ENCODE results near the gene GPR42.
"Not testable (repeated sequence)": the region's sequence is repeated elsewhere in the genome, so short reads cannot be mapped to it uniquely, and the experiment has no call there.

The GPR42 gene

GRCh38 chr19:35363711-35364425, 7.0 kb upstream of the GPR42 start:
- no peak for DNase-seq (ENCODE audit: low read depth in 3 of 3)

DNA sequence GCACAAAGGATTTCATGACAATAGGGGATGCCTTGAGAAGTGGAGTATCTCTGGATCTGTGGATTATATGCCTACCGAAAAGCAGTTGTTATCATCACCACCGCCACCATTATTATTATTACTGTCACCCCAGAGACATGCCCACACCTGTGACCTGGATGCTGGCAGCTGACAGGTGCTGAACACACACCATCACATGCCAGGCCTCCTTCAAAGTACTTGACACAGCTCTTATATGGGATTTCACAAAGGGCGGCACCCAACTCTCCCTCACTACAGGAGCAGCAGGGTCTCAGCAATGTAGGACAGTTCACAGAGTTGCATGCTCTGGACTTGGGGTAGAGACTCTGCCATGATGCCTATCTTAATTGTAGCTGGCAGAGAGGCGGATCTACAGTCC, 5.6 kb upstream of the GPR42 start:
- no peak for DNase-seq (ENCODE audit: low read depth in 3 of 3)

- DNase-seq (ENCODE audit: low read depth in 3 of 3): no peak
Observed at GRCh38 chr19:35368378-35368777, 2.5 kb upstream of the GPR42 start.

DNA sequence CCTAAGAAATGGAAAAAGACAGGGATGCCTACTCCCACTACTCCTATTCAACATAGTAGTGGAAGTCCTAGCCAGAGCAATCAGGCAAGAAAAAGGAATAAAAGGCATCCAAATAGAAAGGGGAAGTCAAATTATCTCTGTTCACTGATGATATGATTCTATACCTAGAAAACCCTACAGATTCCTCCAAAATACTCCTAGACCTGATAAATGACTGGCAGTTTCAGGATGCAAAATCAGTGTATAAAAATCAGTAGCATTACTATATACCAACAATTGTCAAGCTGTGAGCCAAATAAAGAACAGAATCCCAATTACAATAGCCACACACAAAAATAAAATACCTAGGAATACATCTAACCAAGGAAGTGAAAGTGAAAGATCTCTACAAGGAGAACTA, 1.3 kb upstream of the GPR42 start:
- DNase-seq (ENCODE audit: low read depth in 3 of 3): no peak

- DNase-seq (ENCODE audit: low read depth in 3 of 3): no peak
Observed at GRCh38 chr19:35373492-35373891, 2.6 kb downstream of the GPR42 start.

DNA sequence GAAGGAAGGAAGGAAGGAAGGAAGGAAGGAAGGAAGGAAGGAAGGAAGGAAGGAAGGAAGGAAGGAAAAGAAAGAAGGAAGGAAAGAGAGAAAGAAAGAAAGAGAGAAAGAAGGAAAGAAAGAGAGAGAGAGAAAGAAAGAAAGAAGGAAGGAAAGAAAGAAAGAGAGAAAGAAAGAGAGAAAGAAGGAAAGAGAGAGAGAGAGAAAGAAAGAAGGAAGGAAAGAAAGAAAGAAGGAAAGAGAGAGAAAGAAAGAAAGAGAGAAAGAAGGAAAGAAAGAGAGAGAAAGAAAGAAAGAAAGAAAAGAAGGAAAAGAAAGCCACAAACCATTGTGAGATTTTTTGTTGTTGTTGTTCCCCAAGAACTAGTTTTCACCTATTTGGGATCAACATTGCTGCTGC, 3.2 kb downstream of the GPR42 start:
- DNase-seq (ENCODE audit: low read depth in 3 of 3): not testable (repeated sequence)

DNA sequence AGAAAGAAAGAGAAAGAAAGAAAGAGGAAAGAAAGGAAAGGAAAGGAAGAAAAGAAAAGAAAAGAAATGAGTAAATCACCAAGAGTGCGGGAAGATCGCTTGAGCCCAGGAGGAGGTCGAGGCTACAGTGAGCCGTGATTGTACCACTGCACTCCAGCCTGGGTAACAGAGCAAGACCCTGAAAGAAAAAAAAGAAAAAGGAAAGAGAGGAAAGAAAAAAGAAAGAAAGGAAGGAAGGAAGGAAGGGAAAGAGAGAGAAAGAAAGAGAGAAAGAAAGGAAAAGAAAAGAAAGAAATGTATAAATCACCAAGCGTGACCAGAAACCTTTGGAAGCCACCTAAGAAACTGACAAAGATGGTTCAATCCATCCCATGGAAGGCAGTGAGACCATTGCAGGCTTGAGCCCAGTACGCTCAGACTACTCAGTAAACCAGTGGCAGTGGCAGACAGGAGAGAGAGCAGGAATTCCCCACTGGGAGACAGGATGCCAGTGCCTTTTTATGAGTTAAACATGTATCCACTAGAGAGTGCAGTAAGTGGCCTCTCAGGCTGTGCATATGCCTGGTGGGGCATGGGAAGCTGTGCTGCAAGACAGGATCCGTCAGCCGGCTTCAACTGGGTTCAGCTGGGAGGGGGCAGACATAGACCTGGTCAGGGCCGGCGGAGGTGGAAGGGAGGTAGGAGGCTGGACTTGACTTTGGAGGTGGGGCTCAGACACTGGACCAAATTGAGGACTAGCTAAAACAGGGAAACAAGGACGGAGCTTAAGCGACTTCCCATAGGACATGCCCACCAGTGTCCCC, 4.8 kb downstream of the GPR42 start:
- DNase-seq (ENCODE audit: low read depth in 3 of 3): no peak

GRCh38 chr19:35377656-35378055, 6.8 kb downstream of the GPR42 start:
- no peak for DNase-seq (ENCODE audit: low read depth in 3 of 3)

- DNase-seq (ENCODE audit: low read depth in 3 of 3): no peak
Observed at GRCh38 chr19:35378356-35378755, 7.5 kb downstream of the GPR42 start.

GRCh38 chr19:35379545-35379944, 8.7 kb downstream of the GPR42 start:
- DNase-seq (ENCODE audit: low read depth in 3 of 3): not testable (repeated sequence)

DNA sequence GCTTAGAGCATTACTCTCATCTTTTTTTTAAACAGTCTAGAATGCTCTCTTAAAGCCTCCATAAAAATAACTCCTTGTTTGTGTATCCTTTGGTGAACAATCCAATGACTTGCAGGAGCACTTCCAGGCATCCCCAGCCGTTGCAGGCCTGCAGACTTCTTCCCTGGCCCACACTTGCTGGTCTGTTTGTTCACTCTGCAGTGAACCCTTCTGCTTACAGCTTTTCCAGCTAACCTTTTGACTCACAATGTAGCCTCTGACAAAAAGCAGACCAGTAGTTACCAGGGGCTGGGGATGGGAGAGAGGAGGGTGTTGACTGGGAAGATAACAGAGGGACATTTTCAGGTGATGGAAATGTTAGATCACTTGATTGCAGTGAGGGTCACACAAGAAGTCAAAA, 9.1 kb downstream of the GPR42 start:
- DNase-seq (ENCODE audit: low read depth in 3 of 3): no peak

DNA sequence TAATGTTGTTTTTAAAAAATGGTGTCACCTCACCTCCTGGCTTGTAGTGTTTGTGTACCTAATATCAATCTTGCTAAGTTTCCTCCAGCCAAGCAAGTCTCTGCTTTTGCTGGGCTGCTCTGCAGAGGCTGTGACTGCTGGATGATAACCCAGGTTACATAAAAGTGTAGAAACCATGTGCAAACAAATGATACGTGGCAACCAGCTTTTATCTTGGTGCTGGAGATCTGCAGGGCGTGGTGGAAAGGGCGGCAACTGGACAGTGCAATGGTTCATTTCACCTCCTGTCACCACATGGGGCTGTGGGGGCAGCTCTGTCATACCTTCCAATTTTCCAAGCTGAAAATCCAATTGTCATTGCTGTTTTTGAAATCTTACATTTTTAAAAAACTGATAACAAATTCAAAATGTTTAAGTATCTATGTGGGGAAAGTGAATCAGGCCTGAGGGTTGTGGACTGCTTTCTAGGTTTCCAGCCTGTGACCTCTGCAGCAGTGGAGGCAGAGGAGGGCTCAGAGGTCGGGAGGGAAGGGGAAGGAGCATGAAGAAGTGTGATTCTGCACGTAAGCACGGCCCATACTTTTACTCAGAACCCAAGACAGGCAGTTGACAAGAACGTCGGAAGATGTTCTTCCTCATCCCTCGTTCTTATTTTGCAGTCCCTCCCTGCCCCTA, 9.7 kb downstream of the GPR42 start:
- DNase-seq (ENCODE audit: low read depth in 3 of 3): no peak

DNA sequence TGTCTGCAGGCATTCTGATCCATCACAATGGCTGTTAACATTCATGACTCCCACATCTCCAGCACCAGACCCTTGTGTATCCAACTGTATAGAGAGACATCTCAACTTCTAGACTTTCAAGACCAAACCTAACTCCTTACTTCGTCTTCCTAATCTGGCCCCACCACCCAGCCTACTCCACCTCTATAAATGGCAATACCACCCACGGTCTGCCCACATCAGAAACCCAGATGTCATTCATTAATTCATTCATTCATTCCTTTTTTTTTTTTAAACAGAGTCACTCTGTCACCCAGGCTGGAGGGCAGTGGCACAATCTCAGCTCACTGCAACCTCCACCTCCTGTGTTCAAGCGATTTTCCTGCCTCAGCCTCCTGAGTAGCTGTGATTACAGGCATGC, 10.4 kb downstream of the GPR42 start:
- DNase-seq (ENCODE audit: low read depth in 3 of 3): no peak

DNA sequence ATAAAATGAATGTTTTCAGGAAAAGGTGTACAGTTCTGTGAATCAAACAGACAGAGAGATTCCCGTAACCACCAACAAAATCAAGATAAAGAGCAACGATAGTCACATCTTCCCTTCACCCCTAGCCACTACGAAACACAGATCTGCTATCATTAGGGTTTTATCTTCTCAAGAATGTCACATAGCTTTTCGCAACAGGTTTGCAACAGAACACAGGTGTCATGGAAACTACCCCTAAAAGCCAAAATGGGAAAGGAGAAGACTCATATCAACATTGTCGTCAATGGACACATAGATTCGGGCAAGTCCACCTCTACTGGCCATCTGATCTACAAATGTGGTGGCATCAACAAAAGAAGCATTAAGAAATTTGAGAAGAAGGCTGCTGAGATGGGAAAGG, 11.1 kb downstream of the GPR42 start:
- no peak for DNase-seq (ENCODE audit: low read depth in 3 of 3)

- no peak for DNase-seq (ENCODE audit: low read depth in 3 of 3)
Observed at GRCh38 chr19:35383536-35383935, 12.7 kb downstream of the GPR42 start.

GRCh38 chr19:35388277-35389054, 17.6 kb downstream of the GPR42 start:
- DNase-seq (ENCODE audit: low read depth in 3 of 3): no peak

DNA sequence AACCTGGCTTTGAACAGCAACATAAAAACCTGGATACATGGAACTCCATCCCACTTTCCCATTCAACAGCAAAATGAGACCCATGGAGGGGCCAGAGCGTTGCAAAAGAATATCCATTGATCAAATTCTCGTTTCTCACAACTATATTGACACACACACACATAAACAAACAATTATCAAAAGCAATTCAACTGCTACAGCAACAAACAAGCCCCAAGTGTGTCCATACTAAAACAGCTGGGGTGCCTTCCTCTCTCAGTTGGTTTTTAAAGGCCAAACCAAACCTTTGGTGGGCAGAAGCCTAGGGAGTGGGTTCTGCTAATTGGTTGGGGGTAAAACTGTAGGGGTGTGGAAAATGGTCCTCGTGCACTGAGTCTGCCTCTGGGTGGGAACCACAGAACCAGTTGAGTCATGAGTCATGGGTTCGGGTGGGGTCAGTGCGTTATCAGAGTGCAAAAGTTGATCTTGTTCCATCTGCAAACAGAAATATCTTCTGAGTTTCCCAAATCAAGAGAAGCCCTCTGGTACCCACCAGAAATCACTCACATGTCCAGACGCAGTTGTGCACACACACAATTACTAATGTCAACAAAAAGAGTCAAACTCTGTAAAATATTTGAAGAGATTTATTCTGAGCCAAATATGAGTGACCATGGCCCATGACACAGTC, 18.5 kb downstream of the GPR42 start:
- no peak for DNase-seq (ENCODE audit: low read depth in 3 of 3)

GRCh38 chr19:35392742-35393715, 22.2 kb downstream of the GPR42 start:
- DNase-seq (ENCODE audit: low read depth in 3 of 3): no peak

- no peak for DNase-seq (ENCODE audit: low read depth in 3 of 3)
Observed at GRCh38 chr19:35395382-35396199, 24.7 kb downstream of the GPR42 start.
